DND-41 (cell line): Measurements from ENCODE around the gene TMEM51.

ENCODE experiments used
- ATAC-seq: fragments of 200-7000 bp; cut with Tn5 transposase; 3 replicates; pipeline ENCODE4 v1.9.1; 2021; ENCODE audit warnings: low read depth; ENCODE audit not compliant: insufficient read depth
- DNase-seq: peaks from one replicate; pipeline ENCODE4 v3.0.0-alpha.2; 2020
- H2AFZ ChIP-seq: 2 replicates; pipeline ENCODE4 v1.6.0; 2012; ENCODE audit warnings: low read depth, low read length
- H3K27ac ChIP-seq: 2 replicates; pipeline ENCODE4 v1.5.1; 2012; ENCODE audit warnings: low read length, inconsistent platforms
- H3K27me3 ChIP-seq: fragments of 200-600 bp; sonication (generic); 2 replicates; pipeline ENCODE4 v1.6.0; 2012; ENCODE audit warnings: low read length, mild to moderate bottlenecking, inconsistent platforms; ENCODE audit not compliant: insufficient read depth, poor library complexity
- H3K36me3 ChIP-seq: 2 replicates; pipeline ENCODE4 v1.5.1; 2012; ENCODE audit warnings: low read length, inconsistent platforms; ENCODE audit not compliant: insufficient read depth
- H3K4me1 ChIP-seq: 2 replicates; pipeline ENCODE4 v1.5.1; 2012; ENCODE audit warnings: mild to moderate bottlenecking, low read length; ENCODE audit not compliant: insufficient read depth
- H3K4me2 ChIP-seq: 2 replicates; pipeline ENCODE4 v1.6.0; 2012; ENCODE audit warnings: mild to moderate bottlenecking, moderate library complexity, low read length, inconsistent platforms; ENCODE audit not compliant: insufficient read depth
- H3K4me3 ChIP-seq, 2 experiments: fragments of 200-600 bp in 1 of 2; shearing (Covaris generic) in 1 of 2; 2 replicates each; pipeline ENCODE4 v1.5.1; 2012 to 2016; ENCODE audit warnings: inconsistent platforms in 2 of 2, low read length in 2 of 2, mild to moderate bottlenecking in 2 of 2, low read depth in 1 of 2, moderate library complexity in 1 of 2
- H3K79me2 ChIP-seq: 2 replicates; pipeline ENCODE4 v1.6.0; 2012; ENCODE audit warnings: low read length, inconsistent platforms; ENCODE audit not compliant: insufficient read depth
- H3K9ac ChIP-seq: 2 replicates; pipeline ENCODE4 v1.6.0; 2012; ENCODE audit warnings: low read depth, mild to moderate bottlenecking, inconsistent platforms, low read length, moderate library complexity
- H3K9me3 ChIP-seq: 2 replicates; pipeline ENCODE4 v1.5.1; 2012; ENCODE audit warnings: low read length, moderate library complexity, mild to moderate bottlenecking, inconsistent platforms; ENCODE audit not compliant: insufficient read depth, severe bottlenecking
- H4K20me1 ChIP-seq: 2 replicates; pipeline ENCODE4 v1.6.0; 2012; ENCODE audit warnings: low read length; ENCODE audit not compliant: insufficient read depth
- CTCF ChIP-seq: IDR thresholded peaks from 2 replicates; pipeline ENCODE4 v1.5.1; 2012; ENCODE audit warnings: borderline replicate concordance, low read length, moderate library complexity, mild to moderate bottlenecking; ENCODE audit not compliant: poor library complexity, severe bottlenecking; ENCODE audit errors: extremely low read depth
- EZH2 ChIP-seq: IDR thresholded peaks from 3 replicates; pipeline ENCODE4 v1.6.1; 2012; ENCODE audit warnings: borderline replicate concordance, low read depth, mild to moderate bottlenecking, moderate library complexity, low read length, inconsistent platforms; ENCODE audit not compliant: severe bottlenecking

The TMEM51 gene

GRCh38 chr1:15207829-15208429 is 54.4 kb downstream of the TMEM51 start:
- no peak overlapping the region for H3K4me3 ChIP-seq
- no peak for DNase-seq
- peaks cover 7% of the 10 kb centered on the region for H4K20me1 ChIP-seq
- H3K36me3 ChIP-seq: no peaks in the 10 kb centered on the region
- H3K4me2 ChIP-seq: no peak overlapping the region
- H3K9me3 ChIP-seq: no peaks in the 10 kb centered on the region
- no peak overlapping the region for H2AFZ ChIP-seq
- H3K9ac ChIP-seq: no peak overlapping the region
- TF ChIP-seq CTCF (no peak), EZH2 (no peak)
- ATAC-seq: no peak
- H3K79me2 ChIP-seq: no peaks in the 10 kb centered on the region
- H3K27ac ChIP-seq: no peak overlapping the region
- H3K4me1 ChIP-seq: no peaks in the 10 kb centered on the region
- peaks cover 13% of the 10 kb centered on the region for H3K27me3 ChIP-seq

DNA sequence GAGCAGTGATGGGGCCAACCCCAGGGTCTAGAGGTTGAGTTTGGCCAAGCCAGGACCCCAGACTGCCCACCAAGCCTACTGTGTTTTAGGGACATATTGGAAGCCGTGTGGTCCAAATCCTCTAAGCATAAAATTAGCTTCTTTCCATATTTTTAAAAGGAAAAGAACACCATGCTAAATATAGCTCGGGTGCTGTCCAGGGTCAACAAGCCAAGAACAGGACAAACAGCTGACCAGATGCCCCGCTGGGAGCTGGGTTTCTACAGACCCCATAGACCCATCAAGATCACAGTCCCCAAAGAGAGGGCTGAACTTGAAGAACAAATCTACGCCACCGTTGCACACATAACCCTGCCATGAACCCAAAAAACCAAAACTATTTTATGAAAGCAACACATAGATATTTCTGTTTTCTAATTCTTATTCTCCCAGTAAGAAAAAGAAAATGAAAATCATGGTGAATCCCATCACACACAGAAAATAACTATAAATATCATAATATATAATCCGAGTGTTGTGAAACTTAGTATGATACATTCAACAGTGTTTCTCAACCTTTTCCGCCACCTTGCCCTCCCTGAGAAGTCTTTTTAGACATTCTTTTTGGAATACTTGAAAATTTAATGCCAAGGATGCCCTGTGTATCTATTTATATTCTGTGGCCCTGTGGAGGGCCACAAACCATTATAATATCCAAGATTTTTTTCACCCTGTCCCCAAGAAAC is 57.3 kb downstream of the TMEM51 start:
- no peak overlapping the region for H3K9ac ChIP-seq
- no peak overlapping the region for H3K4me2 ChIP-seq
- no peaks in the 10 kb centered on the region for H3K79me2 ChIP-seq
- no peaks in the 10 kb centered on the region for H3K4me1 ChIP-seq
- no peaks in the 10 kb centered on the region for H3K9me3 ChIP-seq
- H3K4me3 ChIP-seq: no peak overlapping the region
- no peak overlapping the region for H2AFZ ChIP-seq
- ATAC-seq (no peak), DNase-seq (no peak)
- H3K27me3 ChIP-seq: peaks cover 13% of the 10 kb centered on the region
- H3K27ac ChIP-seq: no peak overlapping the region
- no peaks in the 10 kb centered on the region for H3K36me3 ChIP-seq
- peaks cover 5% of the 10 kb centered on the region; the same call in 1 of the 2 replicates for H4K20me1 ChIP-seq
- TF ChIP-seq CTCF: no peak
- no peak for TF ChIP-seq EZH2

DNA sequence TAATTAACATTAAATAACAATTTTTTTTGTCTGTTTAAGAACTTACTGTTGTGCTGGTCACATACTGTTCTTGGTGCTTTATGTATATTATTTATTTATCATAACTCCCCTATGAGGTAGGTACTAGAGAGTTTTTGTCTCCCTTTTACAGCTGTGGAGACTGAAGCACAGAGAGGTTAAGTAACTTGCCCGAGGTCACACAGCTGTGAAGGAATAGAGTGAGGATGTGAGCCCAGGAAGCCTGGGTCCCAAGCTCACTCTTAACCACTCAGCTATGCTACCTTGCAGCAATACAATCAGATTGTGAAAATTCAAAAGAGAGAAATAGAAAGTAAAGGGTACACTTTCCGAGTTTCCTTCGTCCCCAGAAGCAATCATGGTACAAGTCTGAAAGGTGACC is 57.9 kb downstream of the TMEM51 start:
- no peak for ATAC-seq
- Histone ChIP-seq H3K9me3 (no peaks in the 10 kb centered on the region), H2AFZ (no peak overlapping the region), H3K36me3 (no peaks in the 10 kb centered on the region), H3K27me3 (peaks cover 11% of the 10 kb centered on the region), H3K9ac (no peak overlapping the region), H3K27ac (no peak overlapping the region), H4K20me1 (peaks cover 5% of the 10 kb centered on the region; the same call in 1 of the 2 replicates), H3K79me2 (no peaks in the 10 kb centered on the region), H3K4me3 (no peak overlapping the region), H3K4me1 (no peaks in the 10 kb centered on the region), H3K4me2 (no peak overlapping the region)
- no peak for DNase-seq
- no peak for TF ChIP-seq CTCF
- TF ChIP-seq EZH2: no peak
